ENCODE measurements around the gene ZNF662.

DNA sequence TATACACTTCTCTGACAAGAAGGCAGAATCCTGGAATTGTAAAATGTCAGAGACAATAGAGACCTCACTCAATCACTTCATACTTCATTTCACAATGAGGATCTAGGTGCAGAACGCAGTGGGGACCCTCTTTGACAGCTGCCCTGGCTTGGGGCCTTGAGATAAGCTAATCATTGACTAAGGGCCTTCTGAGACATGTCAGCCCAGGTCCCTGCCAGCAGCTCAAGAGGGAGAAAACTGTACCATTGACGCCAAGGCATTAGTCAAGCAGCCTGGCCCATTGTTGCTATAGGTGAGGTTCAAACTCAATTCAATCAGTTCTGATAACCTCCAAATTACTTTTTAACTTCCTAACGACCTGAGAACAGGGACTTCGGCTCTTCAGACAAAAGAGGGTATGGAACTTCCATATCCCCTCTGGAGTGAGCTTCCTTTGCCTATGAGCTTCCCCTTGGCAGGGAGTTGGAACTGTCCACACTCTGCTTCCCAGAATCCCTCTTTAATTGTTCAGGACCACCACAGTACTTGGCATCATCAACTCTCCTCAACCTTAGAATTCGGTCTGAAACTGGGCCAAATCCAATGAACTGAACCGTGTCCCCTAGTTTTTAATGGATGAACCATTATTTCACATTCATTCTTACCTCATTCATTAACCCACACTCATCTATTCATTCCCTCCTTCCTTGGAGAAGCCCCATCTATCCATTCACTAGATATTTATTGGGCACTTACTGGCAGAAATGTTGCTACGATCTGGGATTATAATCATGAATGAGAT is 28.8 kb upstream of the ZNF662 start:
- no peak for TF ChIP-seq POLR2AphosphoS2 (IDR thresholded peaks at IDR 0.05; ENCODE audit: low read length)
- TF ChIP-seq YY1 (IDR thresholded peaks at IDR 0.05; ENCODE audit: borderline replicate concordance in 1 of 3, control insufficient read depth in 1 of 3, extremely low read depth in 1 of 3, insufficient read depth in 3 of 3, insufficient read length in 1 of 3, insufficient replicate concordance in 2 of 3, low read depth in 1 of 3, low read length in 2 of 3) = no peak

Measured in K562 (cell line).